Natural killer cell (primary cell): ENCODE measurements around the gene CAP2. TPM values are rescaled to one million over a fixed set of nuclear protein-coding genes. Genes with fewer than 3 reads are reported as not detected.

Source experiments
- ATAC-seq, 3 donors: fragments of 150-1000 bp in 2 of 3; fragments of 200-7000 bp in 1 of 3; cut with Tn5 transposase; 1 replicate in 1 of 3; 2 replicates in 2 of 3; pipeline ENCODE4 v1.10.0; 2021; ENCODE audit warnings: mild to moderate bottlenecking in 2 of 3, moderate library complexity in 2 of 3
- DNase-seq, 2 donors: peaks; one replicate each; pipeline versions ENCODE4 v3.0.0 to v3.0.0-alpha.2; 2013 to 2021; ENCODE audit warnings: mixed read lengths in 1 of 2
- H3K27ac ChIP-seq: one replicate; pipeline ENCODE4 v1.5.1; 2013; ENCODE audit warnings: mild to moderate bottlenecking, low read length
- H3K27me3 ChIP-seq: one replicate; pipeline ENCODE4 v1.6.1; 2013; ENCODE audit warnings: low read length; ENCODE audit not compliant: control insufficient read depth, insufficient read depth
- H3K36me3 ChIP-seq: one replicate; pipeline ENCODE4 v1.6.1; 2013; ENCODE audit warnings: low read length; ENCODE audit not compliant: control insufficient read depth, insufficient read depth
- H3K4me1 ChIP-seq: one replicate; pipeline ENCODE4 v1.6.1; 2013; ENCODE audit warnings: low read length; ENCODE audit not compliant: control insufficient read depth, insufficient read depth
- H3K4me3 ChIP-seq: one replicate; pipeline ENCODE4 v1.5.1; 2013; ENCODE audit warnings: low read length
- H3K9me3 ChIP-seq: one replicate; pipeline ENCODE4 v1.6.1; 2013; ENCODE audit warnings: low read length; ENCODE audit not compliant: control insufficient read depth, insufficient read depth
- H3K27ac Mint-ChIP-seq, 2 donors: one replicate each; pipeline ENCODE4 v1.8.0; 2022; ENCODE audit warnings: mild to moderate bottlenecking in 2 of 2, mixed read lengths in 2 of 2, moderate library complexity in 1 of 2
- H3K27me3 Mint-ChIP-seq, 2 donors: one replicate each; pipeline ENCODE4 v1.8.0; 2022; ENCODE audit warnings: low read depth in 2 of 2, mixed read lengths in 2 of 2
- H3K36me3 Mint-ChIP-seq: one replicate; pipeline ENCODE4 v1.8.0; 2022; ENCODE audit warnings: mixed read lengths
- H3K4me1 Mint-ChIP-seq, 2 donors: one replicate each; pipeline ENCODE4 v1.8.0; 2022; ENCODE audit warnings: mixed read lengths in 2 of 2
- H3K4me3 Mint-ChIP-seq: one replicate; pipeline ENCODE4 v1.8.0; 2022; ENCODE audit warnings: mild to moderate bottlenecking, moderate library complexity, mixed read lengths
- H3K9me3 Mint-ChIP-seq, 2 donors: one replicate each; pipeline ENCODE4 v1.8.0; 2022; ENCODE audit warnings: mixed read lengths in 2 of 2
- CTCF ChIP-seq: fragments of 200-600 bp; IDR thresholded peaks from one replicate; pipeline ENCODE4 v1.8.0; 2022; ENCODE audit warnings: antibody characterized with exemption
- WGBS: methylation state at CpG from one replicate; pipeline ENCODE4 v1.1.7; 2013; ENCODE audit warnings: missing lambda C conversion rate; ENCODE audit not compliant: insufficient coverage; 5-methylcytosine and 5-hydroxymethylcytosine counted together
- intact Hi-C: fragments of 100-400 bp; cut with micrococcal nuclease; formaldehyde crosslinking; loops from one replicate; pipeline ENCODE4 v1.14.2; 2022
- total RNA-seq, 4 donors: library from RNA; stranded (reverse); fragments of 120-200 nt in 1 of 4; gene quantifications; one replicate each; pipeline versions ENCODE4 v1.2.3 to v1.2.4, GENCODE V29; 2013 to 2022

Gene CAP2
- total RNA-seq, 3 donors from 2014 or later (not counting 1 experiment from before 2014, with no cell fraction given): not detected

DNA sequence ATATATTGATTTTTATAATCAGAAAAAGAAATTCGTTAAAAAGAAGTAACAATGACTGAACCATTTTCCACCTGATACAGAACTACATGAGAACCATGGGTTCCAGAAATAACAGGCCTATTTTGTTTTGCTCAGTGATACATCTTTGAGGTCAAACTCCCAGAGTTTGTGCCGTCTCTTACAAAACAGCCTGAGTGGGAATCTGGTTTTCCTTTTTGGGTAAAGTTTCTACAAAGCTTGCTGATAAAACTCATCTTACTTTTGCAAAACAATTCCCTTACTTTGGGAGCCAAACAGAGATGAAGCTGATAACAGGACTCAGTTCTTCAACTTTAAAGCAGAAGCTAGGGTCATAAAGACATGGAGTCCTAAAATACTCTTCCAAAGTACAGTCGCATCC, 108.0 kb downstream of the CAP2 start:
- Histone ChIP-seq H3K4me1 (no peaks in the 10 kb centered on the region), H3K27me3 (no peaks in the 10 kb centered on the region), H3K4me3 (no peak overlapping the region), H3K9me3 (no peaks in the 10 kb centered on the region), H3K36me3 (no peaks in the 10 kb centered on the region), H3K27ac (no peak overlapping the region)
- H3K4me3 Mint-ChIP-seq: no peak overlapping the region
- WGBS: 78% methylated on average over 3 of the region's 3 CpGs
- peaks cover 5 to 17% of the 10 kb centered on the region in 2 donors for H3K27me3 Mint-ChIP-seq
- intact Hi-C loops: no loop called here
- H3K4me1 Mint-ChIP-seq: no peaks in the 10 kb centered on the region
- H3K27ac Mint-ChIP-seq: no peak overlapping the region
- no peaks in the 10 kb centered on the region for H3K36me3 Mint-ChIP-seq
- no peaks in the 10 kb centered on the region for H3K9me3 Mint-ChIP-seq
- ATAC-seq (no peak), DNase-seq (no peak)
- TF ChIP-seq CTCF: no peak

DNA sequence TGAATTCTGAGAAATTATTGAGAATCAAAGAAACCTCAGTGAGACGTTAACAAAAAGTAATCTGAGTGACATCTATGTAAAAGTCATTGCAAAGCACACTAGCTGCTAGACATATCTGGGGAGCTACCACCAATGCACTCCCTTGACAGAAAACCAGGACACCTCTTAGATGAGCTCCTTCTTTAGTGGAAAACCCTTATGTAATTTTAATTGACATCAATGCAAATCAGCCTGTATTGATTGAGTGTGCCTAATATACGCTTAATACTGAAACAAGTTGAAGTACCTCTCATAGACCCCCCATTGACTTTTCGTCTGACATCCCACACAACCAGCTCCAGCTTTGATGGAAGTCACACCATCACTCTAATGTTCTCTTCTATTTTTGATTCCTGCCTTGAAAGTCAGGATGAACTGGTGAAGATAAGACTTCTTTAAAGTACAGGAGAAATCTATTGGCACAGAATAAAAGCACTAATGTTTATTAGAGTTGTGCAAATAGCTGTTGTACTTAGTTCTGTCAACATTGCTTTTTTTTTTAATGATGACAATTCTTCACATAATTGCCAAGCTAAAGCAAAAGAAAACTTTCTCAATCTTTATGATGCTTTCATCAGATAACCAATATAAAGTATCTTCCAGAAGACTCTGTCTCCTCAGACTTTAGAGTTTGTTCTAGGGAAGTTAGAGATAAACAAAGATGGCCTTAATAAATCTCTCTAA, 108.7 kb downstream of the CAP2 start:
- no peaks in the 10 kb centered on the region for H3K9me3 ChIP-seq

DNA sequence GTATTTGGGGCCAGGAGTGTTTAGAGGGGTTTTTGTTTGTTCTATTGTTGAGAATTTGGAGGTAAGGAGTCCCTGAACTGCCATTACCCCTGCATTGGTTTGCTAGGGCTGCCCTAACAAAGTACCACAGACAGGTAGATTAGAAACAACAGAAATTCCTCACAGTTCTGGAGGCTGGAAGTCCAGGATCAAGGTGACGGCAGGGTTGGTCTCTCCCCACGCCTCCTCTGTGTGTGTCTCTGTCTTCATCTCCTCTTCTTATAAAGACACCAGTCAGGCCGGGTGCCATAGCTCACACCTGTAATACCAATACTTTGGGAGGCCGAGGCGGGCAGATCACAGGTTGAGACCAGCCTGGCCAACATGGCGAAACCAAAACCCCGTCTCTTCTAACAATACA, 109.7 kb downstream of the CAP2 start:
- Histone ChIP-seq H3K27ac (no peak overlapping the region), H3K36me3 (no peaks in the 10 kb centered on the region), H3K4me3 (no peak overlapping the region), H3K9me3 (no peaks in the 10 kb centered on the region), H3K27me3 (no peaks in the 10 kb centered on the region), H3K4me1 (no peaks in the 10 kb centered on the region)
- Mint-ChIP-seq H3K4me3 (no peak overlapping the region), H3K27me3 (peaks cover 7 to 8% of the 10 kb centered on the region in 2 donors), H3K9me3 (no peaks in the 10 kb centered on the region), H3K36me3 (no peaks in the 10 kb centered on the region), H3K27ac (no peak overlapping the region), H3K4me1 (no peaks in the 10 kb centered on the region)
- 91% methylated on average over 6 of the region's 7 CpGs for WGBS
- ATAC-seq (no peak), DNase-seq (no peak)
- no peak for TF ChIP-seq CTCF
- intact Hi-C loops: no loop called here

More for the DNA sequence above, 108.7 kb downstream of the CAP2 start:
- DNase-seq: no peak
- ATAC-seq: no peak
- no peak overlapping the region for H3K4me3 Mint-ChIP-seq
- H3K4me1 Mint-ChIP-seq: no peaks in the 10 kb centered on the region
- H3K36me3 Mint-ChIP-seq: no peaks in the 10 kb centered on the region
- peaks cover 5 to 17% of the 10 kb centered on the region in 2 donors for H3K27me3 Mint-ChIP-seq
- intact Hi-C loops: no loop called here
- H3K27ac ChIP-seq: no peak overlapping the region
- no peak for TF ChIP-seq CTCF
- H3K4me1 ChIP-seq: no peaks in the 10 kb centered on the region
- H3K27ac Mint-ChIP-seq: no peak overlapping the region
- H3K9me3 Mint-ChIP-seq: no peaks in the 10 kb centered on the region
- H3K36me3 ChIP-seq: no peaks in the 10 kb centered on the region
- H3K27me3 ChIP-seq: no peaks in the 10 kb centered on the region
- no peak overlapping the region for H3K4me3 ChIP-seq
- 93% methylated on average over 3 of the region's 3 CpGs for WGBS

GRCh38 chr6:17504005-17504404, 110.6 kb downstream of the CAP2 start:
- H3K27ac Mint-ChIP-seq: no peak overlapping the region
- WGBS: 71% methylated on average over 1 of the region's 1 CpG
- H3K9me3 ChIP-seq: no peaks in the 10 kb centered on the region
- TF ChIP-seq CTCF: no peak
- no peak for DNase-seq
- no peaks in the 10 kb centered on the region for H3K36me3 Mint-ChIP-seq
- H3K27me3 ChIP-seq: no peaks in the 10 kb centered on the region
- no peak overlapping the region for H3K4me3 Mint-ChIP-seq
- intact Hi-C loops: no loop called here
- H3K4me3 ChIP-seq: no peak overlapping the region
- H3K4me1 Mint-ChIP-seq: no peaks in the 10 kb centered on the region
- no peaks in the 10 kb centered on the region for H3K36me3 ChIP-seq
- H3K9me3 Mint-ChIP-seq: no peaks in the 10 kb centered on the region
- peaks cover 8% of the 10 kb centered on the region in 2 donors for H3K27me3 Mint-ChIP-seq
- no peaks in the 10 kb centered on the region for H3K4me1 ChIP-seq
- ATAC-seq: no peak
- H3K27ac ChIP-seq: no peak overlapping the region
